Activated naive CD8-positive, alpha-beta T cell treated with anti-CD3 and anti-CD28 coated beads, Interleukin-2, amount 10 ng/mL, durations not matched to agents 7 days and 5 days (primary cell): ENCODE measurements around the gene TMEM247. TPM values are rescaled to one million over a fixed set of nuclear protein-coding genes. Genes with fewer than 3 reads are reported as not detected.
"Not testable (repeated sequence)": the region's sequence is repeated elsewhere in the genome, so short reads cannot be mapped to it uniquely, and the experiment has no call there.

Source experiments
- ATAC-seq: fragments of 150-1000 bp; cut with Tn5 transposase; one replicate; pipeline ENCODE4 v1.10.0; 2021; ENCODE audit warnings: low read depth, moderate library complexity
- POLR2A ChIA-PET: fragments of 350-600 bp; sonication (Branson Sonifier 250); formaldehyde crosslinking; loops from one replicate; lab custom pipeline; 2021; ENCODE audit warnings: antibody characterized with exemption; lab: Charles Lee
- DNase-seq: peaks from one replicate; pipeline ENCODE4 v3.0.0; 2021
- H3K27ac Mint-ChIP-seq: one replicate; pipeline ENCODE4 v1.8.0; 2022; ENCODE audit warnings: mild to moderate bottlenecking, mixed read lengths
- H3K27me3 Mint-ChIP-seq: one replicate; pipeline ENCODE4 v1.8.0; 2022; ENCODE audit warnings: mild to moderate bottlenecking, moderate library complexity, mixed read lengths
- H3K36me3 Mint-ChIP-seq: one replicate; pipeline ENCODE4 v1.8.0; 2021; ENCODE audit warnings: mild to moderate bottlenecking, mixed read lengths
- H3K4me1 Mint-ChIP-seq: one replicate; pipeline ENCODE4 v1.8.0; 2021; ENCODE audit warnings: mixed read lengths
- H3K4me3 Mint-ChIP-seq: one replicate; pipeline ENCODE4 v1.8.0; 2022; ENCODE audit warnings: mild to moderate bottlenecking, moderate library complexity, mixed read lengths
- H3K9me3 Mint-ChIP-seq: one replicate; pipeline ENCODE4 v1.8.0; 2021; ENCODE audit warnings: mixed read lengths
- total RNA-seq, 2 experiments: library from RNA; stranded (reverse); gene quantifications; one replicate each; pipeline ENCODE4 v1.2.3, GENCODE V29; 2021

TMEM247 gene
- total RNA-seq, 2 experiments from 2014 or later = not detected

DNA sequence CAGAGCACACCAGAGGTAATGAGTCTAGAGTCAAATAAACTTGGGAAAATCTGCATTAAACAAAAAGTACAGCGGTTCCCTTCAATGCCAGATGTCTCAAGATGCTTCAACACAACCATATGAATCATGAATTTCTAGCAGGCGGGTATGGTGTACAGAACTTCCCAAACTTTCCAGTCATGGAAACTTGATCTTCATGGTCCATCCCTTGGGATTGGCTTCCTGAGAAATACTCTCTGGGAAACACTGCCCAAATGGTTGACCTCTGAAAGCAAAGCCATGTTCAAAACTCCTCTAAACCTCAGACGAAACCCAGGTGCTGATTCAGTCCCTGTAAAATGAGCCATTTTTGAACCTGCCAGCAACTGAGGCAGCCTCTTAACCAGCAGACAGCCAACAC lies 16.4 kb upstream of the TMEM247 start:
- POLR2A ChIA-PET = no interaction called here
- H3K4me3 Mint-ChIP-seq = no peak overlapping the region
- DNase-seq (no peak), ATAC-seq (no peak)
- no peaks in the 10 kb centered on the region for H3K36me3 Mint-ChIP-seq
- H3K27ac Mint-ChIP-seq = no peak overlapping the region
- no peaks in the 10 kb centered on the region for H3K9me3 Mint-ChIP-seq
- H3K27me3 Mint-ChIP-seq = no peaks in the 10 kb centered on the region
- peaks cover 15% of the 10 kb centered on the region for H3K4me1 Mint-ChIP-seq

DNA sequence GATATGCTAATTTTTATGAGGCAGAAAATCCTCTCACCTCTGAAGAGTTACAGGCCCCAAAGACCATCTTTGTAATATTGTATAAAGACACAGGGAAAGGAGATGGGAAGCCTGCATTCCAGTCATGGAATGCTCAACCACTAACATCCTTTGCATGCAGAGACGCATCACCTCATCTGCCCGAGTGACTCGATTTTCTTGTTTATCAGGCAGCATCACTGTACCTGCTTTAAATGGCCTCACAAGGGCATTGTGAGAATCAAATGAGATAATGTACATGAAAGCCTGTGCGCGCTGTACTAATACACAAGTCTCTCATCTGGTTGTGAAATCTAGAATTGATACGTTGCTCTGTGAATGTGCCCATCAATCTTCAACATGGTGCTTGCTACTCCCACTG lies 10.2 kb upstream of the TMEM247 start:
- DNase-seq (no peak), ATAC-seq (no peak)
- peaks cover 6% of the 10 kb centered on the region for H3K4me1 Mint-ChIP-seq
- H3K4me3 Mint-ChIP-seq = no peak overlapping the region
- H3K36me3 Mint-ChIP-seq = no peaks in the 10 kb centered on the region
- peaks cover 1% of the 10 kb centered on the region for H3K9me3 Mint-ChIP-seq
- no peak overlapping the region for H3K27ac Mint-ChIP-seq
- peaks cover 6% of the 10 kb centered on the region for H3K27me3 Mint-ChIP-seq
- POLR2A ChIA-PET = interaction anchor here (0.6 kb wide), 1 partner anchor 140 kb away, joined by 3 read pairs; no protein-coding TSS in a partner anchor

DNA sequence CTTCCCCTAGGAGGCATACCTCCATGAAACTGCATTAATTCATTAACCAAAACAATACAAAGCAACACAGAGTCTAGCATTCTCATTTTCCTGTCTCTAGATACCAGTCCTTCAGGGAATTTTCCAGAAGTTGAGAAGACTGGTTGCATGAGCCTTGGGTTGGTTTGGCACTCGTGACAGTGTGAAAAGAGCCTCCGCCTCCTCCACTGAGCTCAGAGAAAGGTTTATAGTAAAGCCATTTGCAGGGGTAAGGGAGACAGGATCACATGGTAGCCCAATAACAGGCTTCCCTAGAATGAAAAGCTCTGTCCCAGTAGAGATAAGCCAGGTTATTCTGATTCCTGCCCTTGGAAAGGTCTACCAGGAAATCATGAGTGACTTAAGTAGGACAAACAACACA lies 9.7 kb upstream of the TMEM247 start:
- Mint-ChIP-seq H3K4me1 (peaks cover 2% of the 10 kb centered on the region), H3K27ac (no peak overlapping the region), H3K27me3 (peaks cover 11% of the 10 kb centered on the region), H3K36me3 (no peaks in the 10 kb centered on the region), H3K9me3 (peaks cover 1% of the 10 kb centered on the region), H3K4me3 (no peak overlapping the region)
- DNase-seq (no peak), ATAC-seq (no peak)
- POLR2A ChIA-PET = no interaction called here

DNA sequence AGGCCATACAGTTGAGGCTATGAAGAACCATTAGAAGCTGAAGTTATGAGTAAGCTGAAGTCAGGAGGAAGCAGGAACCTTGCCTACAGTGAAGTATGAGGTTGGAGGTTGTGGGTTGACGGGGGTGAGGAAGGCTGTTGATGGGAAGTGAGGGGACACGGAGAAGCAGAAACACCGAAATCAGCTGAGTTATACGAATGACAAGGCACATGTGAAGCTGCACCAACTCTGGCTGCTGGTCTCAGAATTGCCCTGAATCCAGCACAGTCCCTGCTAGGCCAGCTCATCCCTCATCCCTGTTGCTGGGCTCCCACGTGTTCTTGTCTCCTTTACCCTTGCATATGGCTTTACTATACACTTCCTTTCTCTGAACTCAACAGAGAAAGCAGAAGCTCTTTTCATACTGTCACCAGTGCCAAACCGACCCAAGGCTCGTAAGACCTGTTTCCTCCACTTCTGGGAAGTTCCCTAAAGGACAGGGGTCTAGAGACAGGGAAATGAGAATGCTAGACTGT lies 9.2 kb upstream of the TMEM247 start:
- peaks cover 16% of the 10 kb centered on the region for H3K27me3 Mint-ChIP-seq
- peaks cover 1% of the 10 kb centered on the region for H3K9me3 Mint-ChIP-seq
- H3K27ac Mint-ChIP-seq = no peak overlapping the region
- H3K4me3 Mint-ChIP-seq = no peak overlapping the region
- no peak for DNase-seq
- POLR2A ChIA-PET = no interaction called here
- peaks cover 2% of the 10 kb centered on the region for H3K4me1 Mint-ChIP-seq
- ATAC-seq = no peak
- H3K36me3 Mint-ChIP-seq = no peaks in the 10 kb centered on the region

DNA sequence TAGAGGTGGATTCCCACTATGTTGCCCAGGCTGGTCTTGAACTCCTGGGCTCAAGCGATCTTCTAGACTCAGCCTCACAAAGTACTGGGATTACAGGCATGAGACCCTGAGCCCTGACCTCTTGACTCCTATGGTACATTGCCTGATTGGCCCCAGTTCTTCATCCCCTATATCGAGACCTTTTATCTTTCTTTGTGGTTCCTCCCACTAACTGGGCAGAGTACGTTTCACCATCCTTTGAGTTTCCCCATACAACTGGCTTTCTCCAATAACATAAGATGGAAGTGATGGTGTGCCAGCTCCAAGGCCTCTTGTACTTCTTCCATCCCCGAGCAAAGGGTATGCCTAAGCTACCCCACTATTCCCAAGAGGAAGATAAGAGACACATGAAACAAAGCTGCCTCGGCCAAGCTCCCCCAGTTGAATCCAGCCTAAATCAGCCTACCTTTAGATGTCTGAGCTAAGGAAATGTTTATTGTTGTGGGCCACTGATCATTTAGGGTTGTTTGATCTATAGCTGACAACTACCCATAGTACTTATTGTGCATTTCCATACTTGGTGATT lies 8.3 kb upstream of the TMEM247 start:
- no peak for ATAC-seq
- no peak for DNase-seq
- peaks cover 2% of the 10 kb centered on the region for H3K4me1 Mint-ChIP-seq
- peaks cover 18% of the 10 kb centered on the region for H3K27me3 Mint-ChIP-seq
- no peaks in the 10 kb centered on the region for H3K36me3 Mint-ChIP-seq
- no peak overlapping the region for H3K4me3 Mint-ChIP-seq
- POLR2A ChIA-PET = no interaction called here
- H3K9me3 Mint-ChIP-seq = peaks cover 3% of the 10 kb centered on the region
- H3K27ac Mint-ChIP-seq = no peak overlapping the region

DNA sequence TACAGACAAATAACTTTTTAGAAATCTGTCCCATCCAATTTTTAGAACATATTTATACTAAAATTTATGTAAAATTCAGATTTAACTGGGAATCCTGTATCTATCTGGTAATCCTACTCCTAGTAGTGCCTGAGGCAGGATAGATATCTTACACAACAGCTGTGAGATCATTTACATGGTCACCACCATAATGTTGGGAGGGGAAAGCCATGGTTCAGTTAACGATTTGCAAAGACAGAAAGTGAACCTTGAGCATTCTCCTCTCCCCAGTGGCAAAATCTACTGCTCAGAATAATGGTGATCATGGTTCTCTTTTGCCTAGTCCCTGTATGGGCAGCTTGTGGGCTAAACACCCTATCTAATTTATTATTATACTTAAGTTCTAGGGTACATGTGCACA lies 7.7 kb upstream of the TMEM247 start:
- POLR2A ChIA-PET = no interaction called here
- Mint-ChIP-seq H3K27me3 (peaks cover 18% of the 10 kb centered on the region), H3K9me3 (peaks cover 3% of the 10 kb centered on the region), H3K36me3 (no peaks in the 10 kb centered on the region), H3K4me1 (peaks cover 2% of the 10 kb centered on the region), H3K27ac (no peak overlapping the region), H3K4me3 (no peak overlapping the region)
- ATAC-seq = no peak
- DNase-seq = no peak

DNA sequence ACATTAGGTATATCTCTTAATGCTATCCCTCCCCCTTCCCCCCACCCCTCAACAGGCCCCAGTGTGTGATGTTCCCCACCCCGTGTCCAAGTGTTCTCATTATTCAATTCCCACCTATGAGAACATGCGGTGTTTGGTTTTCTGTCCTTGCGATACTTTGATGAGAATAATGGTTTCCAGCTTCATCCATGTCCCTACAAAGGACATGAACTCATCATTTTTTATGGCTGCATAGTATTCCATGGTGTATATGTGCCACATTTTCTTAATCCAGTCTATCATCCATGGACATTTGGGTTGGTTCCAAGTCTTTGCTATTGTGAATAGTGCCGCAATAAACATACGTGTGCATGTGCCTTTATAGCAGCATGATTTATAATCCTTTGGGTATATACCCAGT lies 7.2 kb upstream of the TMEM247 start:
- DNase-seq = not testable (repeated sequence)

DNA sequence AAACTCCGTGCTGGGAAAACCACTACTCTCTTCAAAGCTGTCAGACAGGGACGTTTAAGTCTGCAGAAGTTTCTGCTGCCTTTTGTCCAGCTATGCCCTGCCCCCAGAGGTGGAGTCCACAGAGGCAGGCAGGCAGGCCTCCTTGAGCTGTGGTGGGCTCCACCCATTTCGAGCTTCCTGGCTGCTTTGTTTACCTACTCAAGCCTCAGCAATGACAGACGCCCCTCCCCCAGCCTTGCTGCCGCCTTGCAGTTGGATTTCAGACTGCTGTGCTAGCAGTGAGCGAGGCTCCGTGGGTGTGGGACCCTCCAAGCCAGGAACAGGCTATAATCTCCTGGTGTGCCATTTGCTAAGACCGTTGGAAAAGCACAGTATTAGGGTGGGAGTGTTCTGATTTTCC lies 1.9 kb upstream of the TMEM247 start:
- DNase-seq, H3K4me1 Mint-ChIP-seq, ATAC-seq, H3K4me3 Mint-ChIP-seq, H3K36me3 Mint-ChIP-seq, H3K27ac Mint-ChIP-seq, POLR2A ChIA-PET, H3K9me3 Mint-ChIP-seq: not testable (repeated sequence)
- H3K27me3 Mint-ChIP-seq = peaks cover 18% of the 10 kb centered on the region

More for the DNA sequence above, 7.2 kb upstream of the TMEM247 start:
- peaks cover 18% of the 10 kb centered on the region for H3K27me3 Mint-ChIP-seq
- ATAC-seq, H3K27ac Mint-ChIP-seq, H3K4me3 Mint-ChIP-seq, POLR2A ChIA-PET, H3K36me3 Mint-ChIP-seq, H3K4me1 Mint-ChIP-seq, H3K9me3 Mint-ChIP-seq: not testable (repeated sequence)

DNA sequence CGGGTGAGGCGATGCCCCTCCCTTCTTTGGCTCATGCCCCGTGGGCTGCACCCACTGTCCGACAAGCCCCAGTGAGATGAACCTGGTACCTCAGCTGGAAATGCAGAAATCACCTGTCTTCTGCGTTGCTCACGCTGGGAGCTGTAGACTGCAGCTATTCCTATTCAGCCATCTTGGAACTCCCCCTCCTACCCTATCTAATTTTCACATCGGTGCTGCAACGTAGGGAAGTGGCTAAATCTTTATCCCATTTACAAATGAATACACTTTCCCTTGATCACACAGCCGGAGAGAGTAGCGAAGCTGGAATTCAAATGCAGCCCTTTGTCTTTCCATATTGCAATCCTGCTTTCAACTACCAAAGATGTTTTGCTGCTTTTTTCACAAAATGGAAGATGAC lies 1.4 kb upstream of the TMEM247 start:
- POLR2A ChIA-PET = no interaction called here
- ATAC-seq = no peak
- Mint-ChIP-seq H3K27ac (no peak overlapping the region), H3K9me3 (peaks cover 4% of the 10 kb centered on the region), H3K36me3 (no peaks in the 10 kb centered on the region), H3K4me1 (peaks cover 4% of the 10 kb centered on the region), H3K27me3 (peaks cover 18% of the 10 kb centered on the region), H3K4me3 (no peak overlapping the region)
- DNase-seq = no peak

DNA sequence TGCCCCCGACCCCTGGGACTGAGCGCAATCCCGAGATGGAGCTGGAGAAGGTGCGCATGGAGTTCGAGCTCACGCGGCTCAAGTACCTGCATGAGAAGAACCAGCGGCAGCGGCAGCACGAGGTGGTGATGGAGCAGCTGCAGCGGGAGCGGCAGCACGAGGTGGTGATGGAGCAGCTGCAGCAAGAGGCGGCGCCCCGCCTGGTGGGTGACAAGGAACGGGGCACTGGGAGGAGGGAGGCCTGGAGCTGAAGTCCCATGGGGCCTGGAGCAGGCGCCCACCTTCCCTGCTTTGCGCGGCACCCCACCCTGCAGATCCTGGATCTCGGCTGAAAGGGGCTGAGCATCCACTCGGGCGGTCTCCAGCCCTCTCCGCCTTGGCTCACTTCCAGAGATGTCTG lies 1.2 kb downstream of the TMEM247 start:
- Mint-ChIP-seq H3K27me3 (peaks cover 4% of the 10 kb centered on the region), H3K27ac (no peak overlapping the region), H3K36me3 (no peaks in the 10 kb centered on the region), H3K4me1 (peaks cover 4% of the 10 kb centered on the region), H3K9me3 (peaks cover 2% of the 10 kb centered on the region), H3K4me3 (no peak overlapping the region)
- no peak for DNase-seq
- POLR2A ChIA-PET = no interaction called here
- no peak for ATAC-seq

DNA sequence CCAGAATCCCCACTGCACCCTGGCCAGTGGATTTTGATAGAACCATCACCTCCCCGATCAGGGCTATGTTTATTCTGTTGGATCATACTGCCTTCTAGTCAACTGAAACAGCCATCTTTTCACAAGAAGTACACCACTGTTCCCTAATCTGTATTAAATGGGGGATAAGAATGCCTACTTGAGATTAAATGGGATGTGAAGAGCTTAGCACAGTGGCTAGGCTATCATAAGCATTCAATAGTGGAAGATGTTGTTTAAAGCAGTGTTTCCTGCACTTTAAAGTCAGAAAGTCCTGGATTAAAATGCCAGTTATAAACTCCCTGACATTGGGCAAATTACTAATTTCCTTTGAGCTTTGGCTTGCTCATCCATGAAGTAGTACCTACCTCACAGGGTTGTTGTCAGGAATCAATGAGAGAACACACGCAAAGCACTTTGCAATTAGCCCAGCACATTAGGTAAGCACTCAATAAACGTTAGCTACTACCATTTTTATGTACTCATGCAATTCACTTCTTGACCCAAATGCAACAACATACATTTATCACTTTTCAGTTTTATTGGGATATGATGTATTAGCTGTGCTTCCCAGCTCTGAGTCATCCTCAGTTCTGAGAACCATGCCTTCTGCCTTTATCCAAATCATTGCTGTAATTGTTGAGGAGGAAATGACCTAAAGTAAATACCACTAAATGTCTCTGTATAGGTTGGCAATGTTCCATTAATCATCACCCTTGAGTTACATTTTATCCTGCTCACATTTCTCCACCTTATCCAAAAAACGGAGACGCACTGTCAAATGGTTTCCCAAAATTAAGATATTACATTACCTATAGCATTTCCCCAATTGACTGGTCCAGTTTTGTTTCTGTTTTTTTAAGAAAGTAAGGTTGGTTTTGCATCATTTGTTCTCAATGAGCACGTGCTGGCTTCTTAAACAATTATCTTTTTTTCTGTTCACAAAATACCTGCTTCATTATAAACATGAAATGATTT lies 2.1 kb downstream of the TMEM247 start:
- POLR2A ChIA-PET = no interaction called here
- DNase-seq = no peak
- no peak for ATAC-seq
- peaks cover 3% of the 10 kb centered on the region for H3K27me3 Mint-ChIP-seq
- peak overlapping the region; percentile 22 for H3K27ac Mint-ChIP-seq
- H3K9me3 Mint-ChIP-seq = peaks cover 2% of the 10 kb centered on the region
- peaks cover 4% of the 10 kb centered on the region for H3K4me1 Mint-ChIP-seq
- no peaks in the 10 kb centered on the region for H3K36me3 Mint-ChIP-seq
- H3K4me3 Mint-ChIP-seq = no peak overlapping the region

DNA sequence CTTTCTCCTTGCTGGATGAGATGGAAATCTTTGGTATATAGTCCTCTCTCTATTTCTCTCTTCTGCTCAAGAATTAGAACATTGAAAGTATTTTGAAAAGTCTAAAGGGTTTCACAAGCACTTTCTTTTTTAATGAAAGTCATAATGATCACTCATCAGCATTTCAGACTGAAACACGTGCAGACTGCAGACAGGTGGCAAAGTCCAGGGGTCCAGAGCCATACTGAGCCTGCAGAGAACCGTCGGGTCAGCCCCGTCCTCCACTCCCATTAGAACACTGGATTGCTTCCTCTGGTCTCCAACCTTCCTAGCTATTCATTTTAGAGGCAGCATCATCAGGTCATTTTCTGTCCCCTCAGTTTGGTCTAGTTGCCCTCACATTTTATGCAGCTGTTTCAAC lies 3.1 kb downstream of the TMEM247 start:
- DNase-seq (no peak), ATAC-seq (no peak)
- POLR2A ChIA-PET = no interaction called here
- H3K36me3 Mint-ChIP-seq = no peaks in the 10 kb centered on the region
- H3K4me1 Mint-ChIP-seq = peaks cover 2% of the 10 kb centered on the region
- H3K27ac Mint-ChIP-seq = no peak overlapping the region
- H3K9me3 Mint-ChIP-seq = peaks cover 2% of the 10 kb centered on the region
- H3K27me3 Mint-ChIP-seq = peaks cover 3% of the 10 kb centered on the region
- H3K4me3 Mint-ChIP-seq = no peak overlapping the region

DNA sequence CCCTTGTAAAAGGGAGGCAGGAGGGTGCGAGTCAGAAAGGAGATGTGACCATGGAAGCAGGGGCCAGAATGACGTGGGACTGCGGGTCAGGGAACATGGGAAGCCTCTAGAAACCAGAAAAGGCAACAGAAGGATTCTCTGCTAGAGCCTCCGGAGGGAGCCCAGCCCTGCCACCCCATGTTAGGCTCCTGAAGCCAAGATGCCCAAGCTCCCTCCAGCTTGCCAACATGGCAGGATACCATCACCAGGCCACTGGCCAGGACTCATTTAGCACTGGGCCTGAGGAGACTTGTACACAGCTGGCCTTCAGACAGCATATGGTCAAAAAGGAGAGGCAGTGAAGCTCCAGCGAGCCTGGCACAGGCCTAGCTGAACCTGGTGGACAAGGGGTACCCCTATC lies 5.6 kb downstream of the TMEM247 start:
- no peak overlapping the region for H3K27ac Mint-ChIP-seq

DNA sequence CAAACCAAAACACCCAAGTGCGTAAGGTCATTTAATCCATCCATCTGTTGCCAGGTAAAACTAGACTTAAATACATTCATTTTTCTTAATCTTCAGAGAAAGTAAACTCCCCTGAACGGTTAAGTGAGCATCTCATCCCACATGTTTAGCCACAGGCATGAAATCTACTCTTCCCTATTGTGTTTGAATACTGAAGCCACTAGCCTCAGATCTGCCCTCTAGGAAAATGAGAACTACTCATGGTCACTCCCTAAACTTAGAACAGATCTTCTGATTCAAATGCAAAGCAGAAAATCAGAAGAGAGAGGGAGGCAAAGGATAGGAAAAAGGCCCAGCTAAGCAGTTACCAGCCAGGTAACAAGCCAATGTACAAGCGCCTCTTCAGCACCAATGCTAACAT lies 7.1 kb downstream of the TMEM247 start:
- peaks cover 2% of the 10 kb centered on the region for H3K4me1 Mint-ChIP-seq
- H3K9me3 Mint-ChIP-seq = no peaks in the 10 kb centered on the region
- H3K27me3 Mint-ChIP-seq = peaks cover 11% of the 10 kb centered on the region
- DNase-seq = no peak
- H3K27ac Mint-ChIP-seq = no peak overlapping the region
- POLR2A ChIA-PET = no interaction called here
- H3K36me3 Mint-ChIP-seq = no peaks in the 10 kb centered on the region
- ATAC-seq = no peak
- H3K4me3 Mint-ChIP-seq = no peak overlapping the region

More for the DNA sequence above, 5.6 kb downstream of the TMEM247 start:
- no peak for ATAC-seq
- POLR2A ChIA-PET = no interaction called here
- Mint-ChIP-seq H3K4me1 (peaks cover 2% of the 10 kb centered on the region), H3K36me3 (no peaks in the 10 kb centered on the region), H3K9me3 (no peaks in the 10 kb centered on the region), H3K4me3 (no peak overlapping the region), H3K27me3 (peaks cover 11% of the 10 kb centered on the region)
- no peak for DNase-seq
